Lower lobe of right lung (tissue), 2 donors: Measurements from ENCODE around the gene MEIS1. TPM values are rescaled to one million over a fixed set of nuclear protein-coding genes. Genes with fewer than 3 reads are reported as not detected.

ENCODE experiments used
- ATAC-seq, 2 donors: fragments of 200-7000 bp; cut with Tn5 transposase; one replicate each; pipeline ENCODE4 v1.9.1; 2020 to 2022; ENCODE audit warnings: mild to moderate bottlenecking in 2 of 2, moderate library complexity in 2 of 2
- DNase-seq: peaks from one replicate; pipeline ENCODE4 v3.0.0-alpha.2; 2020
- H3K27ac ChIP-seq: fragments of 200-600 bp; one replicate; pipeline ENCODE4 v1.8.0; 2022
- H3K27me3 ChIP-seq: fragments of 200-600 bp; one replicate; pipeline ENCODE4 v1.8.0; 2022; ENCODE audit warnings: low read depth
- H3K36me3 ChIP-seq: fragments of 200-600 bp; one replicate; pipeline ENCODE4 v1.8.0; 2022; ENCODE audit warnings: mild to moderate bottlenecking
- H3K4me1 ChIP-seq: fragments of 200-600 bp; one replicate; pipeline ENCODE4 v1.8.0; 2022
- H3K4me3 ChIP-seq: fragments of 200-600 bp; one replicate; pipeline ENCODE4 v1.8.0; 2022; ENCODE audit warnings: mild to moderate bottlenecking
- H3K9me3 ChIP-seq: fragments of 200-600 bp; one replicate; pipeline ENCODE4 v1.8.0; 2022
- CTCF ChIP-seq: fragments of 200-600 bp; IDR thresholded peaks from one replicate; pipeline ENCODE4 v1.8.0; 2022; ENCODE audit warnings: antibody characterized with exemption, mild to moderate bottlenecking
- intact Hi-C: fragments of 100-400 bp; cut with DNase I; formaldehyde crosslinking; loops from one replicate; pipeline ENCODE4 v1.11.0; 2022
- total RNA-seq: library from RNA; stranded (reverse); fragmentation: NEBNext Ultra II Directional; extraction: Animal tissue kit (Norgen Biotek cat#: 25700); gene quantifications from one replicate; pipeline ENCODE4 v1.2.1, GENCODE V29; 2021
- donor health status: DM: no; HTN: yes; CAD: no; lungs with severe emphysema.

MEIS1 gene
- total RNA-seq, 1 donor from 2014 or later, result 54.7 TPM

GRCh38 chr2:66576561-66577320 lies 141.8 kb downstream of the MEIS1 start:
- DNase-seq, result no peak
- intact Hi-C loops, result loop anchor here (10.0 kb wide), 1 partner anchor 132 kb away; no protein-coding TSS in a partner anchor
- H3K27me3 ChIP-seq, result peaks cover 70% of the 10 kb centered on the region

GRCh38 chr2:66577321-66578053 lies 142.6 kb downstream of the MEIS1 start:
- Histone ChIP-seq H3K36me3 (no peaks in the 10 kb centered on the region), H3K27ac (peak overlapping the region; percentile 89), H3K27me3 (peaks cover 75% of the 10 kb centered on the region), H3K4me1 (peaks cover 36% of the 10 kb centered on the region), H3K9me3 (no peaks in the 10 kb centered on the region), H3K4me3 (peak overlapping the region; percentile 56)
- no peak for DNase-seq
- TF ChIP-seq CTCF, result no peak
- intact Hi-C loops, result loop anchor here (10.0 kb wide), 1 partner anchor 133 kb away; no protein-coding TSS in a partner anchor
- peak; percentile 3 to 34 for ATAC-seq

More at GRCh38 chr2:66576561-66577320, 141.8 kb downstream of the MEIS1 start:
- ATAC-seq, result peak; percentile 57 to 60
- Histone ChIP-seq H3K27ac (peak overlapping the region; percentile 89), H3K4me3 (peak overlapping the region; percentile 56), H3K36me3 (no peaks in the 10 kb centered on the region), H3K4me1 (peaks cover 40% of the 10 kb centered on the region), H3K9me3 (no peaks in the 10 kb centered on the region)
- no peak for TF ChIP-seq CTCF

- Histone ChIP-seq H3K27me3 (peaks cover 82% of the 10 kb centered on the region), H3K27ac (peak overlapping the region; percentile 89), H3K4me3 (peak overlapping the region; percentile 56), H3K9me3 (no peaks in the 10 kb centered on the region), H3K4me1 (peaks cover 34% of the 10 kb centered on the region), H3K36me3 (no peaks in the 10 kb centered on the region)
- ATAC-seq, result no peak
- no peak for TF ChIP-seq CTCF
- no peak for DNase-seq
- intact Hi-C loops, result loop anchor here (10.0 kb wide), 1 partner anchor 133 kb away; no protein-coding TSS in a partner anchor
Measured at GRCh38 chr2:66578054-66578686, 143.2 kb downstream of the MEIS1 start.

- Histone ChIP-seq H3K4me3 (peak overlapping the region; percentile 56), H3K27me3 (peaks cover 83% of the 10 kb centered on the region), H3K9me3 (no peaks in the 10 kb centered on the region), H3K36me3 (no peaks in the 10 kb centered on the region), H3K27ac (peak overlapping the region; percentile 89), H3K4me1 (peaks cover 29% of the 10 kb centered on the region)
- DNase-seq (no peak), ATAC-seq (no peak)
- intact Hi-C loops, result loop anchor here (10.0 kb wide), 1 partner anchor 134 kb away; no protein-coding TSS in a partner anchor
- TF ChIP-seq CTCF, result no peak
Measured at GRCh38 chr2:66578687-66579106, 143.8 kb downstream of the MEIS1 start.
